Measurements from ENCODE around the gene SLC22A2. TPM values are rescaled to one million over a fixed set of nuclear protein-coding genes. Genes with fewer than 3 reads are reported as not detected.

Gene SLC22A2
- total and polyA plus RNA-seq, 10 of the 15 experiments (the other 5 are each of a cell fraction or from before 2014, with no cell fraction given): 0.12 TPM; not detected in 9

DNA sequence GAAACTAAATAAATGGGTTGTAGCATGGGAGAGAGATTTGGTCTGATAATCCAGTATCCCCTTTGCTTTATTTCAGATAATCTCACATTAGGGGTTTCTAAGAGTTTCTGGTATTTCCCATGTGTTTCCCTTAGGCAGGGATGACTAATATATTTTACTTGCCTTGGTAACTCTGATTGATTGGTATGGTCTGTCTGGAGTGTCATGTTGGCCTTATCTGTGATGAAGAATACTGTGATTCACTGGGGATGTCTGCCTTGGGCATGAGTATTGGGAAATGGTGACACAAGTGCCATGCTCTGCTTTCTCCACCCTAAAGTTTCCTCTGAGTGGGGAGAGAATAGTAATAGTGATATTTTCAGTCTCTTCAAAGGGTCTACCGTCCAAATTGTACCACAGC, 10.1 kb downstream of the SLC22A2 start:
- TF ChIP-seq, protein P1, sequence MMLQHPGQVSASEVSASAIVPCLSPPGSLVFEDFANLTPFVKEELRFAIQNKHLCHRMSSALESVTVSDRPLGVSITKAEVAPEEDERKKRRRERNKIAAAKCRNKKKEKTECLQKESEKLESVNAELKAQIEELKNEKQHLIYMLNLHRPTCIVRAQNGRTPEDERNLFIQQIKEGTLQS (IDR thresholded peaks at IDR 0.05; ENCODE audit: borderline replicate concordance, extremely low read depth, low read depth, low read length): no peak
- TF ChIP-seq, protein P2, sequence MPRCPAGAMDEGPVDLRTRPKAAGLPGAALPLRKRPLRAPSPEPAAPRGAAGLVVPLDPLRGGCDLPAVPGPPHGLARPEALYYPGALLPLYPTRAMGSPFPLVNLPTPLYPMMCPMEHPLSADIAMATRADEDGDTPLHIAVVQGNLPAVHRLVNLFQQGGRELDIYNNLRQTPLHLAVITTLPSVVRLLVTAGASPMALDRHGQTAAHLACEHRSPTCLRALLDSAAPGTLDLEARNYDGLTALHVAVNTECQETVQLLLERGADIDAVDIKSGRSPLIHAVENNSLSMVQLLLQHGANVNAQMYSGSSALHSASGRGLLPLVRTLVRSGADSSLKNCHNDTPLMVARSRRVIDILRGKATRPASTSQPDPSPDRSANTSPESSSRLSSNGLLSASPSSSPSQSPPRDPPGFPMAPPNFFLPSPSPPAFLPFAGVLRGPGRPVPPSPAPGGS (IDR thresholded peaks at IDR 0.05; ENCODE audit: borderline replicate concordance, insufficient read depth, low read depth, low read length, poor library complexity, severe bottlenecking): no peak
- TF ChIP-seq RBBP5 (conservative IDR thresholded peaks at IDR 0.05) (no peak), BRCA1 (IDR thresholded peaks at IDR 0.05; ENCODE audit: low read depth, low read length) (no peak), BMI1 (IDR thresholded peaks at IDR 0.05; ENCODE audit: borderline replicate concordance) (no peak)
- no peaks in the 10 kb centered on the region for H3K4me1 ChIP-seq (ENCODE audit: control insufficient read depth, insufficient read depth, low read length)
- no peaks in the 10 kb centered on the region for H3K27me3 ChIP-seq (replicated peaks in 1 of 2; ENCODE audit: control insufficient read depth in 2 of 2, insufficient read depth in 2 of 2, low read length in 1 of 2)
- H3K4me3 ChIP-seq: no peak overlapping the region
- no peak overlapping the region for H3K9ac ChIP-seq (ENCODE audit: control insufficient read depth, insufficient read depth, low read length)
- no peaks in the 10 kb centered on the region for H4K20me1 ChIP-seq (ENCODE audit: control insufficient read depth, insufficient read depth)
- DNase-seq (ENCODE audit: low read depth, low spot score) (no peak), ATAC-seq (no peak; the same call in 1 of the 3 replicates), FAIRE-seq (no peak)
- H3K36me3 ChIP-seq (ENCODE audit: control insufficient read depth in 2 of 2, insufficient read depth in 2 of 2, low read length in 1 of 2): no peaks in the 10 kb centered on the region
- H3K79me2 ChIP-seq (ENCODE audit: control insufficient read depth, insufficient read depth, low read length): no peaks in the 10 kb centered on the region
- WGBS (ENCODE audit: insufficient coverage, insufficient replicate concordance, low lambda C conversion rate, missing lambda C conversion rate): 0% methylated on average over 1 of the region's 1 CpG
- intact Hi-C loops (cut with micrococcal nuclease; ENCODE audit: unreplicated experiment): no loop called here
- POLR2A ChIA-PET: no interaction called here
- RAD21 ChIA-PET (ENCODE audit: unreplicated experiment): no interaction called here
- SMC1A ChIA-PET (ENCODE audit: uncharacterized antibody, unreplicated experiment): no interaction called here
- H3K9me3 ChIP-seq (replicated peaks; ENCODE audit: control insufficient read depth, insufficient read depth, low read length): no peaks in the 10 kb centered on the region
- no TSS peak for BruUV-seq (replicated peaks)
- no peak overlapping the region for H3K4me2 ChIP-seq (ENCODE audit: control insufficient read depth, insufficient read depth)
- no peak overlapping the region for H2AFZ ChIP-seq (ENCODE audit: control insufficient read depth, low read depth, low read length)
- CTCF ChIA-PET: interaction anchor here (0.7 kb wide), 1 partner anchor 19 kb away, joined by 3 read pairs; no protein-coding TSS in a partner anchor
- H3K27ac ChIP-seq (ENCODE audit: control insufficient read depth, insufficient read depth): no peak overlapping the region
- in situ Hi-C loops (cut with MboI): no loop called here

DNA sequence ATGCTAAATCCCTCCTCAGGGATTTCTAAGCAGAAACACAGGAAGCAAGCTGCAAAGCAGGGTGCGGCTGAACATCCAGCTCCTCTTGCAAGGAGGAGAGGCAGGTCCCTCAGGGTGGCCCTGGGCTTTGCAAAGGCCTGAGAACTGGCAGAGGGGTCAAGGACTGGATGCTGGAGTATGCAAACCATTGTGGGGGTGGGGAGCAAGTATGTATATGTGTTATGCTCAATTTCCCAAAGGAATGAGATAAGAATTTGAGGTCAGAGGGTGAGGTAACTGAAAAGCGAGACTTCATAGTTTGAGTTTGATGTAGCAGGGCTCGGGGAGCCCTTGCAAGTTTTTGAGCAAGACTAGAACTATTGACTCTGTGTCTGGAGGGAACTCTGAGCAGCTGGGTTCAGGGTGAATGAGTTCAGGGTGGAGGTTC, 11.2 kb downstream of the SLC22A2 start:
- Histone ChIP-seq H3K79me2 (ENCODE audit: control insufficient read depth, insufficient read depth, low read length) (no peaks in the 10 kb centered on the region), H3K4me3 (no peak overlapping the region), H3K27ac (ENCODE audit: control insufficient read depth, insufficient read depth) (no peak overlapping the region), H3K27me3 (replicated peaks in 1 of 2; ENCODE audit: control insufficient read depth in 2 of 2, insufficient read depth in 2 of 2, low read length in 1 of 2) (no peaks in the 10 kb centered on the region), H3K9ac (ENCODE audit: control insufficient read depth, insufficient read depth, low read length) (no peak overlapping the region), H3K4me1 (ENCODE audit: control insufficient read depth, insufficient read depth, low read length) (no peaks in the 10 kb centered on the region), H4K20me1 (ENCODE audit: control insufficient read depth, insufficient read depth) (no peaks in the 10 kb centered on the region), H3K9me3 (replicated peaks; ENCODE audit: control insufficient read depth, insufficient read depth, low read length) (no peaks in the 10 kb centered on the region), H3K4me2 (ENCODE audit: control insufficient read depth, insufficient read depth) (no peak overlapping the region), H2AFZ (ENCODE audit: control insufficient read depth, low read depth, low read length) (no peak overlapping the region), H3K36me3 (ENCODE audit: control insufficient read depth in 2 of 2, insufficient read depth in 2 of 2, low read length in 1 of 2) (no peaks in the 10 kb centered on the region)
- intact Hi-C loops (cut with micrococcal nuclease; ENCODE audit: unreplicated experiment) (no loop called here), in situ Hi-C loops (cut with MboI) (no loop called here)
- FAIRE-seq (no peak), DNase-seq (ENCODE audit: low read depth, low spot score) (no peak), ATAC-seq (no peak)
- no TSS peak for BruUV-seq (replicated peaks)
- ChIA-PET POLR2A (no interaction called here), RAD21 (ENCODE audit: unreplicated experiment) (no interaction called here), SMC1A (ENCODE audit: uncharacterized antibody, unreplicated experiment) (no interaction called here), CTCF (no interaction called here)
- TF ChIP-seq, protein P3, sequence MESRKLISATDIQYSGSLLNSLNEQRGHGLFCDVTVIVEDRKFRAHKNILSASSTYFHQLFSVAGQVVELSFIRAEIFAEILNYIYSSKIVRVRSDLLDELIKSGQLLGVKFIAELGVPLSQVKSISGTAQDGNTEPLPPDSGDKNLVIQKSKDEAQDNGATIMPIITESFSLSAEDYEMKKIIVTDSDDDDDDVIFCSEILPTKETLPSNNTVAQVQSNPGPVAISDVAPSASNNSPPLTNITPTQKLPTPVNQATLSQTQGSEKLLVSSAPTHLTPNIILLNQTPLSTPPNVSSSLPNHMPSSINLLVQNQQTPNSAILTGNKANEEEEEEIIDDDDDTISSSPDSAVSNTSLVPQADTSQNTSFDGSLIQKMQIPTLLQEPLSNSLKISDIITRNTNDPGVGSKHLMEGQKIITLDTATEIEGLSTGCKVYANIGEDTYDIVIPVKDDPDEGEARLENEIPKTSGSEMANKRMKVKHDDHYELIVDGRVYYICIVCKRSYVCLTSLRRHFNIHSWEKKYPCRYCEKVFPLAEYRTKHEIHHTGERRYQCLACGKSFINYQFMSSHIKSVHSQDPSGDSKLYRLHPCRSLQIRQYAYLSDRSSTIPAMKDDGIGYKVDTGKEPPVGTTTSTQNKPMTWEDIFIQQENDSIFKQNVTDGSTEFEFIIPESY (IDR thresholded peaks at IDR 0.05): no peak
- TF ChIP-seq NFXL1 (IDR thresholded peaks at IDR 0.05; ENCODE audit: borderline replicate concordance) (no peak), SUPT20H (IDR thresholded peaks at IDR 0.05; ENCODE audit: borderline replicate concordance, control insufficient read depth, low read depth, low read length) (no peak), BHLHE40 (IDR thresholded peaks at IDR 0.05; ENCODE audit: borderline replicate concordance in 1 of 2, low read depth in 2 of 2, low read length in 1 of 2) (no peak), STAT3 (IDR thresholded peaks at IDR 0.05; ENCODE audit: low read depth, low read length) (no peak), RELA (IDR thresholded peaks at IDR 0.05; ENCODE audit: borderline replicate concordance, partially characterized antibody) (no peak), ZNF24 (IDR thresholded peaks at IDR 0.05) (no peak), MYC (IDR thresholded peaks at IDR 0.05; ENCODE audit: insufficient read depth, insufficient read length, insufficient replicate concordance, low read length, severe bottlenecking) (no peak), TBL1XR1 (IDR thresholded peaks at IDR 0.05; ENCODE audit: low read depth, low read length) (no peak), ZNF622 (IDR thresholded peaks at IDR 0.05) (no peak)
- WGBS (ENCODE audit: insufficient coverage, insufficient replicate concordance, low lambda C conversion rate, missing lambda C conversion rate): 12% methylated on average over 3 of the region's 3 CpGs

Measured in GM12878 (cell line).